TTC549 (cell line): ENCODE data around the gene CPM.

Source experiments
- FAIRE-seq: peaks from 2 replicates; lab custom pipeline; 2012; peaks lifted over from hg19 to GRCh38; lab: Jason Lieb, UNC

Gene CPM

DNA sequence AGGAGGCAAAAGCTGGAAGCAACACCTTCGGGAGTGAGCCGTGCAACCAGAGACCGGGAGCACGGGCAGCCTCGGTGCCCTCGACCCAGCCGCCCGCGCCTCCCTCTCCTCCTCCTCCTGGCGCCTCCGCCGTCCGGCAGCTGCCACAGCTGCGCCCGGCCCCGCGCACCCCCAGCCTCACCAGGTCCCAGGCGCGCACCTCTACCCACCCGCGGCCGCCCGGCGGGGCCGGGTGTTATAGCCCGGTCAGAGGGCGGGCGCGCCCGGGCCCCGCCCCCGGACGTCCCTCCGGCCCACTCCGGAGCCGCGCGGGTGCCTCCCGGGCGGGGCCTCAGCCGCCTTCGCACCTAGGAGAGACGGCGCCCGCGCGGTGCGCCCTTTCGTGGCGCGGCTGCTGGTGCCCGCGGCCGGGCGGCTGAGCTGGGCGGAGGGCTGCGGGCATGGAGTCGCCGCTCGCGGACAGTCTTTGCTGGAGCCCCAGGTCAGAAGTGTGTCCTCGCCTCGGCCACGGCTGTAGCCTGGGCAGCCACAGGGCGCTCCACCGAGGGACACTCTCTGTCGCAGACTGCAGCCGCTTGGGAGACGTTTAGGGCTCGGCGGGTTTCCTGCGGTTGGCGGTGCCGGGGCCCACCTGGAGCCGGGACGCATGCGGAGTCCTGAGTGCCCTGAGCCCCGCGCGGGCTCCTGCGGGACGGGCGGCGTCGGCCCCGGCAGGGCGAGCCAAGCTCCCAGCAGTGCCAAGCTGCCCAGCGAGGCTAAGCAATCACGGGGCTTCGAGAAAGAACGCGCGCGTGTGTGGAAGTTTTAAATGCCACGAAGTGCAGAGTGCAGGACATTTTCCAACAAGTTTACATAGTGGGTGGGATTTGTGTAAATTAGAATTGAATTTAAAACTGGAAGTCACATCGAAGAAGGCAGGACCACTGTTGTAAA is at the start of gene CPM:
CPM (minus strand) TSS at position 211 of the 933 bp plus-strand sequence. CDS start 334 bp downstream, outside the sequence.
- FAIRE-seq, result no peak

DNA sequence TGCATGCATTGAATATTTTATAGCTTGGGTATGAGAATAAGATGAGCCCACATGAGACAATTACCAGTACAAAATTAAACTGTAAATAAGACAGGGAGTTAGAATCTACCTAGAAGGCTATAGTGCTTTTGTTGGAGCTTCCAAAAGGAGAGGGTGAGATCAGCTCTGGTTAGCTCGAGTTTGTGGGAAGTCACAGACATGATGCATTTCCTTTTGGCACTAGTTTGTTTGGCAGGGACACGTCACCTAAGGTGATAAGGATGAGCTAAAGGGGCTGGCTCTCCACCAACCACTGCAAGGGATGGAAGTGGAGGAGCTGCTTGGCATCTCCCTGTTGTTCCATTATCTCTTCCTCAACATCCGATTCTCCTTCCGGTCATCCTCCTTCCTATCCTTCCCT is 48.5 kb upstream of the CPM start:
- no peak for FAIRE-seq

DNA sequence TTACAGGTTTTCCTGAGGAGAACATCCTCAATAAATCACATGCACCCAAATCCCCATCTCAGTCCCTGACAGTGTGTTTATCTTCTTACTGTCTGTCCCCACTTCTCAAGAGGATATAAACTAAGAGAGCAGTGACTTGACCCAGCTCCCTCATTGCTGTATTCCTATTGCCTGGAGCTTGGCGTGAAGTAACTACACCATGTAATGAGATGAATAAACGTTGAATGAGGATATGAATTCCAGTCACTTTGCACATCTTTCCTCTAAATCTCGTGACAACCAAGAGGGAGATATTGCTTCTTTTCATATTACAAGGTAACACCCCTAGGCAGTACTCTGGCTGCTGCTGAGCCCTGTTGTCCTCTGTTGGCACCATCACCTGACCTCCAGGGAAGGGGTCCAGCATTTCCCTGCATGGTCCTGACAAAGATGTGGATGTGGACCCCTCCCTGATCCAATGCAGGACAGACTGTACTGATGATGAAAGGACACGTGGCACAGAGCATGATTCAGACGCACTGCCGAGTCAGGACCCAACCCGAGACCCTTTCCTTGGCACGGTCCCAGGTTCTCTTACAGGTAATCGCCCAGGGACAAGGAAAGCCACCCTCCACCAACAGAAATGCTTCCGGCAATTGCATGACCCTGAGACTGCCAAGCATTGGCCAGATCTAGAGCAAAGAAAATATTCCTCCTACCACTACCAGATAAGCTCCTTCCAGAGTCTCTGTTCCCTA is 47.7 kb upstream of the CPM start:
- FAIRE-seq, result no peak

DNA sequence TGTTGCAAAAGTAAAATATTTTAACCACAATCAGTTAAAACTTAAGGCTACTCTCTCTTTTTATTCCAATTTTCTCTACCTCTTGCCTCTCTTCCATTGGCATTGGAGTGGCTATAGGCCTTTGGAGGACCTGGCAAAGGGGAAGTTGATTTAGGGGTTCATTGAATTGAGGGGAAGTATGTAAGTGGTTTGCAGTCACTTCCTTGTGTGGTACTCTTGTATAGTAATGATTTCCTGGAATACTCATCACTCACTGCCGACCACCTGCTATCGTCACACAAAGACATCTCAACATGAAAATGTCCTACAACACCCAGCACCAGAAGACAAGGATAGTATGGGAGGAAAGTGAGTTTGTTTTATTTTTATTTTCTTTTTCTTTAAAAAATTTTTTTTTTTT is 45.7 kb upstream of the CPM start:
- no peak for FAIRE-seq

DNA sequence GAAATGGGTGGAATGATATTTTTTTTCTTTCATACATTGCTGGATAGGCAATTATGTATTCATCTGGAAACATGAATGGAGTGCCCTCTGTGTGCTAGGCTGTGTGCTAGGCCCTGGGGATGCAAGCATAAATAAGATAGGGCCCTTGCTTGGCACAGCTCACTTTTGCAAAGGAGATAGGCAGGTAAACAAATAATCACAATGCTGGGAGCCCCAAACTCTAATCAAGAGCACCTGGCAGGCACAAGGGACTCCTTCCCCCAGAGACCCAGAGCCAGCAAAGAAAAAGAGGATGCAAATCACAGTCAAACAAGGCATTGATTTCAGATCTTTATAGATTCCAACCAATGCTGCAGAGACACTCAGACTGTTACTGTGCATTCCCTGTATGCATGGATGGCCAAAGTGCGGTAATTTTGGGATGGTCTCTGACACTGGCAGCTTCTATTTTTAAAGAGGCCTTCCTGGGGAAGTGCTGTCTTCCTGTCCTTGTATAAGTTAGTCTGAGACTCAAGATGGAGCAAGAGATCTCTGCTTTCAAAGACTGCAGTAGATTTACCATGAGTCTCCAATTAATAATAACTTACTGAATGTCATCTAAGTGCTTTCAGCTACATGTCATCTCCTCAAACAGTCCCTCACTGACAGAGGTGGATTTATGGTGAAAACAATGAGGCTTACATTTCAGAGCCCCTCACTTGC is 45.1 kb upstream of the CPM start:
- no peak for FAIRE-seq

DNA sequence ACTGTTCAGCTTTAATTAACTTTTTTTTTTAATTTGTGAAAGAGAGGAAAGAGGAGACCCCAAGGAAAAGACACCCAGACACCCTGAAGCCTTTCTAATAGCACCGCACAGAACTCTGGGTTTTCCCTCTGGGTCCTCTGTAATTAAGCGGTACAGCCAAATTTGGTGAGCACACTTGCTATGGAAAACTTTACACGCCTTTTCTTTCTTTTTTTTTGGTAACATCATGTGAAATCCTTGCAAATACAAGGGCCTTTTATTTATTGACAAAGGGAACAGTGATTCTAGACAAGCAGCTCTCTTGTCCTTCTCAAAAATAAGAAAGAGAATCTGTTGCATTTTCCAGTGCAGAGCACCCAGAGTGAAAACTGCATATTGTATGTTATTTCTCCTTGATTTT is 44.4 kb upstream of the CPM start:
- FAIRE-seq, result no peak

DNA sequence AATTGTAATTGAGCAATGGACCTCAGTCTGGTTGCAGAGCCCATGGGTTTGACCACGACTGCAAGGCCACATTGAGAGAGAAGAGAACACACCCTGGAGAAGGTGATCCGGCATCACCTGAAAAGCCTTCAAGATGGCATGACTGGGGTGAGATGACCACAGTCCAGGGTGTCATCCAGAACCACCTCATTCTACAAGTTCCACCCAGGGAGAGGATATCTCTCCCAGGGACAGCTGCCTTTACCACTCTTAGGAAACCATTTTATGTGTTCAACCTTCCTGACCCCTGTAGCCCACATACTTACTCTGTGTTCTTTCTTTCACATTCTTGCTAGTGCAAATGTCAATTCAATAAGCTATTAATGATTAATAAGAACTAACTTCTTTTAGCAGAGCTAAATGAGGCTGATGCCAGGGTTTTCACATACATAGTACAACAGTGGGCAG is 43.4 kb upstream of the CPM start:
- FAIRE-seq, result no peak

- no peak for FAIRE-seq
These were observed 42.8 kb upstream of the CPM start for GRCh38 chr12:68975811-68976210.

DNA sequence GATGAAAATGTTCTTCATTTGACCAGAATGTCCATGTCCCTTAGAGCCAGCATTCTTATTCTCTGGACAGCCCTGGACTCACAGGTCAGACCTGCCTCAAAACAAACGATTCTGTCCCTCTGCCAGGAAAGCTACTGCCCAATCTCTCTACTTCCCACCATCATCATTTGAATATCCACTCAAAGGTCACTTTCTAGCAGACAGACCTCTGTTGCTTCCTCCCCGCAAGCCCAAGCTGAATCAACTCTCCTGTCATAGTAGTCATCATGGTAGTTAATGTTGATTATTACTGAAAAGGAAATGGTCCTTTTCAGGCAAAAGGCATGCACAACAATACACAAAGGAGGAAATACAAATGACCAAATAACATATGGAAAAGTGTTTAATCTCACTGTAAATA is 39.6 kb upstream of the CPM start:
- no peak for FAIRE-seq

DNA sequence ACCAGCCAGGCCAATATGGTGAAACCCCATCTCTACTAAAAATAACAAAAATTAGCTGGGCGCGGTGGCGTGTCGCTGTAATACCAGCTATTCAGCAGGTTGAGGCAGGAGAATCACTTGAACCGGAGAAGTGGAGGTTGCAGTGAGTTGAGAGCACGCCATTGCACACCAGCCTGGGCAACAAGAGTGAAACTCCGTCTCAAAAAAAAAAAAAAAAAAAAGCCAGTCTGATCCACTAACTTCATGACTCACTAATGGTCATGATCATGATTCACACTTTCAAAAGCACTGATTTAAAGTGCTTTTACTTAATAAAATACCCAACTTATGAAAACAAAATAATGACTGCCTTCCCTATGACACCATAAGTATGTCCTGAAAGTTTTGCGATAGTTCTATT is 38.4 kb upstream of the CPM start:
- FAIRE-seq, result no peak

GRCh38 chr12:68970951-68971350 is 38.0 kb upstream of the CPM start:
- no peak for FAIRE-seq

- FAIRE-seq, result no peak
These were observed 37.3 kb upstream of the CPM start for GRCh38 chr12:68970306-68970705.

DNA sequence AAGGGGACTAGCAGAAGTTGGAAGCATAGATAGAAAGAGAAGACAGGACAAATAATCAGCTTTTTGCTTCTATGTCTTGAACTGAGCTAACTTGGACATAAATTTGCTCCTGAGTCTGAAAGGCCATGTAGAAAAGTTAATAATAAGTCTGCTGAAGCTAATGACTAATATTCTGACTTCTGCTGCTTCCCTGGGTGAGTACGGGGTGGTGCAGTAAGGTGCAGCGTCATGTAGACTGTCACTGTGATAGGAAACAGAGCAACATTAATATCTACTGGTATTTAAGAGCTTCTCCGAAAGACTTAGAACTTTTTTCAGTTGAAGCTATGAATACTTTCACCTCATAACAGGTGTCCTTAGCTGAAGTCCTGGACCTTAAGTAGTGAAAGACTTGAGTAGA is 34.1 kb upstream of the CPM start:
- no peak for FAIRE-seq

DNA sequence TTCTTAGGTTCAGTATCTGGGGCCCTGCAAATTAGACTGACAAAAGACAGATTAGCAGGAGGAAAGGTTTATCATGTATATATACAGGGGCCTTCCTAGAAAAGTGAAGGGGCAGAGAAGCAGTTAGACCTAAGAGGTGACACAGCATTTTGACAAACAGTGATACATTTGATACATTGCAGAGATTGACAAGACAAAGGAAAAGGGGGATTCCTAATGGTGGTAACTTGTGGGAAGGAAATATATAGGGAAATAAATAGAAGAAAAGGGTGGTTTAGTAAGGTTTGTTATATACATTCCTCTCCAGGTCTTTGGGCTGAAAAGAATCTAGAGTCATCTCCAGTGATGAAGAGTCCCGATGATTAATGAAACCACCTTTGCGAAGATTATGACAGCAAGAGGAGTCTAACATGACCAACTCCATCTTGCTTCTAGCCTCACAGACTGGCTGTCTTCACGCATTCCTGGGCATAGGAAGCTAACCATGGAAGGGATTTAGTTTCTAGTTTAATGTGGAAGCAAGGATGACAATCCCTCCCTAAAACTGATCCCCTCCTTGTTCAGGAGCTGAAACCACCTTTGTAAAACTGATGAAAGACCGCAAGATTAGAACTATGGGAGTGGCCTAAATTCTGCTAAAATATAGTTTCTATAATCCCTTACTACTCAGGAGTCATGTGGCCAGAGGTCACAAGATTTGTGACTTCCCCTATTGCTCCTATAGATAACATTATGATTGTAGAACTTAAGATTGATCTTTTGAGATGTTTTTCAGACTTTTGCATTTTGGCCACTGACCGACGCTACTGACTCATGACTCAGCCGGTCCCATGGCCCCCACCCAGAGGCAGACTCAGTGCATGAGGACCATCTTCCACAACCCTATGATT is 31.1 kb upstream of the CPM start:
- no peak for FAIRE-seq

- no peak for FAIRE-seq
These were observed 30.2 kb upstream of the CPM start for GRCh38 chr12:68962877-68963855.

- no peak for FAIRE-seq
These were observed 27.0 kb upstream of the CPM start for GRCh38 chr12:68959891-68960464.

- FAIRE-seq, result no peak
These were observed 26.3 kb upstream of the CPM start for GRCh38 chr12:68959143-68959858.

DNA sequence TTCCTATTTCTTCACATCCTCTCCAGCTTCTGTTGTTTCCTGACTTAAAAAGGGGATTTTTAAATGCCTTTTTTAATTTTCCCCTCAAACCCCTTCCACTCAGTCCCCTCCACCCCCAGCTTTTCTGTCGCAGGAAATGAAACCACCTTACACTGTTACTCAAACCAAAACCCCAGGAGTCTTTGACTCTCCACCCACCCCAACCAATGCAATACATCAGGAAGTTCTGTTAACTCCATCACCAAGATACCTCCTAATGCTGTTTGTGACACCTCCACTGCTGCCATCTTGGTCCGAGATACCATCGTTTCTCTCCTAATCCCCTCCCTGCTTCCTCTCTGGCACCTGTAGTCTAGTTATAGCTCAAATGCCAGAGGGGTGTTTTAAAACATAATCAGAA is 25.4 kb upstream of the CPM start:
- FAIRE-seq, result no peak

DNA sequence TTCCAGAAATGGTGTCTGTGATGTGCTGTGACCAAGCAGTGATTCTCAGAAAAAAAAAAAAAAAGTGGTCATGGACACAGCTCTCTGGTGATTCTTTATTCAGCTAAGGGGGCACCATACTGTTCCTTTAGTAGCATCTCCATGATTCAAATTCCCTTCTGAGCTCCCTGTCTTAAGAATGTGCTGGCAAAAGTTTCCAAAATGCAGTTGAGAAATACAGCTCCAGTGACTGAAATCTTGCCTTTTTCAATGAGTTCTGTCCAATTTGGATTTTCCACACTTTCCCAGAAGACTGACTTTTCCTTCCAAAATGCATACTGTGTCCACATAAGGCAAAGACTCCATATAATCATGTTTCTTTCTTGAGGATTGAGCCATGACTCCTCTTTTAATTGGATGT is 24.3 kb upstream of the CPM start:
- no peak for FAIRE-seq

DNA sequence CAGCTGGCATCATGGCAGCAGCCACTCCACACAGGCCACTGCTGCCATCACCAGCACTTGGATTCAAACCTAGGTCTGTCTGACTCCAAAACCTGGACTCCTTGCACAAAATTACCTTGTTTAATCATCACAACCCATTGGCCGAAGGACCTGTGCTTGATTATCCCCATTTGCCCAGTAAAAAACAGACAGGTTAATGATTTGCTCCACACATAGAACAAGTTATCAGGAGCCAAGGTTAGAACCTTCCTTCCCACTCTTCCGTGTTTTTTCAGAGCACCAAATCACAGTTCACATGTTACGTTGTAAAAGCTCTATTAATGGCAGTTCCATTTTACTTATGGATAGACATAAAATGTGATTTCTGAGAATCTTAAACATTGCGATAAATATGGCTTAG is 23.5 kb upstream of the CPM start:
- no peak for FAIRE-seq
